ENCODE results near the gene CAPZB.

Gene CAPZB

GRCh38 chr1:19359357-19359756 lies 126.0 kb downstream of the CAPZB start:
- Histone ChIP-seq H3K36me3 (replicated peaks; ENCODE audit: insufficient read depth, low read length) (0 out of 2 replicates have a peak, but pooled peaks cover 4% of the 10 kb centered on the region), H3K4me3 (ENCODE audit: low read length) (no peak overlapping the region), H3K4me1 (ENCODE audit: low read length) (no peaks in the 10 kb centered on the region), H3K4me2 (ENCODE audit: low read depth, low read length) (no peak overlapping the region), H3K79me2 (ENCODE audit: low read length) (peaks cover 15% of the 10 kb centered on the region), H4K20me1 (ENCODE audit: insufficient read depth, low read length) (no peaks in the 10 kb centered on the region; the same call in 1 of the 2 replicates), H3F3A (ENCODE audit: insufficient read depth, low read length) (no peaks in the 10 kb centered on the region), H3K27ac (ENCODE audit: low read length) (no peak overlapping the region), H3K9me2 (replicated peaks; ENCODE audit: insufficient read depth, low read length) (no peaks in the 10 kb centered on the region), H3K9me3 (replicated peaks; ENCODE audit: insufficient read depth, low read length) (no peaks in the 10 kb centered on the region), H3K27me3 (replicated peaks; ENCODE audit: insufficient read depth, low read length) (no peaks in the 10 kb centered on the region), H2AFZ (ENCODE audit: low read length) (no peak overlapping the region), H3K9ac (ENCODE audit: low read length) (no peak overlapping the region)
- DNase-seq: no peak
- TF ChIP-seq CTCF (IDR thresholded peaks at IDR 0.05; ENCODE audit: low read length) (no peak), EZH2phosphoT487 (IDR thresholded peaks at IDR 0.05; ENCODE audit: low read length) (no peak), EZH2 (optimal IDR thresholded peaks at IDR 0.05; ENCODE audit: low read depth, low read length) (no peak)

GRCh38 chr1:19358710-19359109 lies 126.6 kb downstream of the CAPZB start:
- Histone ChIP-seq H3K9me2 (replicated peaks; ENCODE audit: insufficient read depth, low read length) (no peaks in the 10 kb centered on the region), H3K4me2 (ENCODE audit: low read depth, low read length) (no peak overlapping the region), H3K9ac (ENCODE audit: low read length) (no peak overlapping the region), H3K9me3 (replicated peaks; ENCODE audit: insufficient read depth, low read length) (no peaks in the 10 kb centered on the region), H3K36me3 (replicated peaks; ENCODE audit: insufficient read depth, low read length) (0 out of 2 replicates have a peak, but pooled peaks cover 4% of the 10 kb centered on the region), H3K27me3 (replicated peaks; ENCODE audit: insufficient read depth, low read length) (no peaks in the 10 kb centered on the region), H3K4me1 (ENCODE audit: low read length) (no peaks in the 10 kb centered on the region), H3K27ac (ENCODE audit: low read length) (no peak overlapping the region), H3K79me2 (ENCODE audit: low read length) (peaks cover 13% of the 10 kb centered on the region), H3K4me3 (ENCODE audit: low read length) (no peak overlapping the region), H2AFZ (ENCODE audit: low read length) (no peak overlapping the region), H3F3A (ENCODE audit: insufficient read depth, low read length) (no peaks in the 10 kb centered on the region), H4K20me1 (ENCODE audit: insufficient read depth, low read length) (no peaks in the 10 kb centered on the region; the same call in 1 of the 2 replicates)
- no peak for TF ChIP-seq EZH2 (optimal IDR thresholded peaks at IDR 0.05; ENCODE audit: low read depth, low read length)
- TF ChIP-seq EZH2phosphoT487 (IDR thresholded peaks at IDR 0.05; ENCODE audit: low read length): no peak
- no peak for TF ChIP-seq CTCF (IDR thresholded peaks at IDR 0.05; ENCODE audit: low read length)
- DNase-seq: no peak

- 0 out of 2 replicates have a peak, but pooled peaks cover 4% of the 10 kb centered on the region for H3K36me3 ChIP-seq (replicated peaks; ENCODE audit: insufficient read depth, low read length)
- H3K4me1 ChIP-seq (ENCODE audit: low read length): no peaks in the 10 kb centered on the region
- H4K20me1 ChIP-seq (ENCODE audit: insufficient read depth, low read length): no peaks in the 10 kb centered on the region; the same call in 1 of the 2 replicates
- no peak overlapping the region for H3K27ac ChIP-seq (ENCODE audit: low read length)
- no peaks in the 10 kb centered on the region for H3F3A ChIP-seq (ENCODE audit: insufficient read depth, low read length)
- no peaks in the 10 kb centered on the region for H3K9me2 ChIP-seq (replicated peaks; ENCODE audit: insufficient read depth, low read length)
- H3K9me3 ChIP-seq (replicated peaks; ENCODE audit: insufficient read depth, low read length): no peaks in the 10 kb centered on the region
- no peak overlapping the region for H3K9ac ChIP-seq (ENCODE audit: low read length)
- H3K4me2 ChIP-seq (ENCODE audit: low read depth, low read length): no peak overlapping the region
- H3K27me3 ChIP-seq (replicated peaks; ENCODE audit: insufficient read depth, low read length): no peaks in the 10 kb centered on the region
- H2AFZ ChIP-seq (ENCODE audit: low read length): no peak overlapping the region
- peaks cover 13% of the 10 kb centered on the region for H3K79me2 ChIP-seq (ENCODE audit: low read length)
- H3K4me3 ChIP-seq (ENCODE audit: low read length): no peak overlapping the region
- DNase-seq: no peak
- TF ChIP-seq EZH2phosphoT487 (IDR thresholded peaks at IDR 0.05; ENCODE audit: low read length) (no peak), EZH2 (optimal IDR thresholded peaks at IDR 0.05; ENCODE audit: low read depth, low read length) (no peak), CTCF (IDR thresholded peaks at IDR 0.05; ENCODE audit: low read length) (no peak)
Measured at GRCh38 chr1:19357299-19357986, 127.9 kb downstream of the CAPZB start.
